ENCODE data around the gene PPP1R13L.

- no peak for TF ChIP-seq CTCF (IDR thresholded peaks at IDR 0.05)
- TF ChIP-seq POLR2AphosphoS5 (IDR thresholded peaks at IDR 0.05; ENCODE audit: insufficient read depth in 1 of 2, low read depth in 1 of 2): no peak
Measured at GRCh38 chr19:45352914-45353796, 51.7 kb downstream of the PPP1R13L start.

Data from vagina (tissue), 2 donors.